ENCODE measurements around the gene HOXC5.

HOXC5 gene

DNA sequence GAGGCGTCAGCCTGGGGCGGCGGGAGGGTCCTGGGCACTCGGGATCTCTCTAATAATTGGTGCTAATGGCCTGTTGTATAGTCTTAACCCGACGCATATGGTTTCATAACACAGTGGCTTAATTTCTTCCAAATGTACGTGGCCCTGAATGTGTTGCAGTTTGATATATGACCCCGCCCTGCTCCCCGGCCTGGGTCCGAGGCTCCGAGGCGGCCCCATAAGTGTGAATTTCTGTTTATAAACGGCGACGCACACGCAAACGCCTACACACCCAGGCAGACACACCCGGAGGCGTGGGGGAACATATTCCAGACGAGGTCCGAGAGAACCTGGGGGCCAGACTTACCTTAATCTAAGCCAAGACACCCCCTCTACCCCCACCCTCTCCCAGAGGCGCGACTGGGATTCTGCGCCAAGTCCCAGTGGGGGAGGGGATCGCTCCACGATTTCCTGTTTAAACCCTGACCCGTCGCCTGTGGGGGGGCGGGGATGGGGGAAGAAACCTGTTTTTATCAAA lies 14.3 kb upstream of the HOXC5 start:
- Histone ChIP-seq H3K4me3 (ENCODE audit: low read length) (peak overlapping the region; percentile 51; the same call in 1 of the 2 replicates), H3K9me3 (ENCODE audit: insufficient read depth, low read depth, low read length) (no peaks in the 10 kb centered on the region; the same call in 1 of the 2 replicates), H3K36me3 (ENCODE audit: insufficient read depth, low read depth, low read length) (no peaks in the 10 kb centered on the region), H3K27me3 (ENCODE audit: insufficient read depth, low read length) (peaks cover 100% of the 10 kb centered on the region), H3K27ac (ENCODE audit: low read length) (no peak overlapping the region), H3K9ac (ENCODE audit: low read depth, low read length) (no peak overlapping the region), H3K4me1 (ENCODE audit: insufficient read depth, low read length) (peaks cover 3% of the 10 kb centered on the region; the same call in 1 of the 2 replicates)

- Histone ChIP-seq H3K9me3 (ENCODE audit: insufficient read depth, low read depth, low read length) (no peaks in the 10 kb centered on the region; the same call in 1 of the 2 replicates), H3K9ac (ENCODE audit: low read depth, low read length) (no peak overlapping the region), H3K4me3 (ENCODE audit: low read length) (no peak overlapping the region), H3K4me1 (ENCODE audit: insufficient read depth, low read length) (peaks cover 3% of the 10 kb centered on the region; the same call in 1 of the 2 replicates), H3K36me3 (ENCODE audit: insufficient read depth, low read depth, low read length) (no peaks in the 10 kb centered on the region), H3K27me3 (ENCODE audit: insufficient read depth, low read length) (peaks cover 100% of the 10 kb centered on the region), H3K27ac (ENCODE audit: low read length) (no peak overlapping the region)
Observed at GRCh38 chr12:54019091-54019811, 13.6 kb upstream of the HOXC5 start.

DNA sequence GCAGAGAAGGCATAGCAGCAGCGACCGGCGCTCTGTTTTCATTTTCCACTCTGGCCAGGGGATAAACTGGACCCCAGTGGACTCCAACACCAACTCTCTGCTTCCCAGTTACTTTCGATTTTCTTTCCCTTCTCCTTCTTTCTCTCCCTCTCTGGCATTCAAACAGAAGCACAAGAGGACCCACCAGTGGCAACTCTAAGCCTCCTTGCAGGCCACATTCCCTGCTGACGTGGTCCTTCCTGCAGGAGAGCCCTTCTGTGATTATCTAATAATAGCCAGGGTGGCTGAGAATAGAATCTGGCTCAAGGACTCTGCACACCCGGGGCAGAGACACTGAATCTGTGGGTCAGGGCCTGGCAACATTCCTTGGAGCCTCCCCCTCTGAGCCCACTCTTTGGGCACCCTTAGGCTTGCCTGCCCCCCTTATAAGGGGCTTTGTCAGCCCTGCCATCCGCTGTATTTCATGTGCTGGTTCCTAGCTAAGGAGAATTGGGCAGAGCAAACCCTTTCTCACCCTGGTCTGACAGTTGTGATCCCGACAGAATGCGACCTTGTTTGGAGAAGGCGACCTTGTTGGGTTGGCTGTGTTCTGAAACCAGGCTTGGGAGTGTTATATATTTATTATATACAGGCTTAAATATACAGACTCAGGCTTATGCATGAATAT lies 12.8 kb upstream of the HOXC5 start:
- H3K4me1 ChIP-seq (ENCODE audit: insufficient read depth, low read length): peaks cover 3% of the 10 kb centered on the region; the same call in 1 of the 2 replicates
- H3K27me3 ChIP-seq (ENCODE audit: insufficient read depth, low read length): peaks cover 100% of the 10 kb centered on the region
- H3K9ac ChIP-seq (ENCODE audit: low read depth, low read length): no peak overlapping the region
- no peak overlapping the region for H3K4me3 ChIP-seq (ENCODE audit: low read length)
- H3K9me3 ChIP-seq (ENCODE audit: insufficient read depth, low read depth, low read length): no peaks in the 10 kb centered on the region; the same call in 1 of the 2 replicates
- H3K27ac ChIP-seq (ENCODE audit: low read length): no peak overlapping the region
- H3K36me3 ChIP-seq (ENCODE audit: insufficient read depth, low read depth, low read length): no peaks in the 10 kb centered on the region

- Histone ChIP-seq H3K27ac (ENCODE audit: low read length) (no peak overlapping the region), H3K9ac (ENCODE audit: low read depth, low read length) (no peak overlapping the region), H3K4me3 (ENCODE audit: low read length) (no peak overlapping the region), H3K4me1 (ENCODE audit: insufficient read depth, low read length) (peaks cover 3% of the 10 kb centered on the region; the same call in 1 of the 2 replicates), H3K9me3 (ENCODE audit: insufficient read depth, low read depth, low read length) (no peaks in the 10 kb centered on the region; the same call in 1 of the 2 replicates), H3K36me3 (ENCODE audit: insufficient read depth, low read depth, low read length) (no peaks in the 10 kb centered on the region), H3K27me3 (ENCODE audit: insufficient read depth, low read length) (peaks cover 100% of the 10 kb centered on the region)
Observed at GRCh38 chr12:54020591-54021405, 12.1 kb upstream of the HOXC5 start.

- H3K9ac ChIP-seq (ENCODE audit: low read depth, low read length): no peak overlapping the region
- no peak overlapping the region for H3K4me3 ChIP-seq (ENCODE audit: low read length)
- no peaks in the 10 kb centered on the region for H3K36me3 ChIP-seq (ENCODE audit: insufficient read depth, low read depth, low read length)
- H3K9me3 ChIP-seq (ENCODE audit: insufficient read depth, low read depth, low read length): no peaks in the 10 kb centered on the region; the same call in 1 of the 2 replicates
- H3K27ac ChIP-seq (ENCODE audit: low read length): no peak overlapping the region
- peaks cover 3% of the 10 kb centered on the region; the same call in 1 of the 2 replicates for H3K4me1 ChIP-seq (ENCODE audit: insufficient read depth, low read length)
- peaks cover 100% of the 10 kb centered on the region for H3K27me3 ChIP-seq (ENCODE audit: insufficient read depth, low read length)
Observed at GRCh38 chr12:54021432-54022013, 11.3 kb upstream of the HOXC5 start.

DNA sequence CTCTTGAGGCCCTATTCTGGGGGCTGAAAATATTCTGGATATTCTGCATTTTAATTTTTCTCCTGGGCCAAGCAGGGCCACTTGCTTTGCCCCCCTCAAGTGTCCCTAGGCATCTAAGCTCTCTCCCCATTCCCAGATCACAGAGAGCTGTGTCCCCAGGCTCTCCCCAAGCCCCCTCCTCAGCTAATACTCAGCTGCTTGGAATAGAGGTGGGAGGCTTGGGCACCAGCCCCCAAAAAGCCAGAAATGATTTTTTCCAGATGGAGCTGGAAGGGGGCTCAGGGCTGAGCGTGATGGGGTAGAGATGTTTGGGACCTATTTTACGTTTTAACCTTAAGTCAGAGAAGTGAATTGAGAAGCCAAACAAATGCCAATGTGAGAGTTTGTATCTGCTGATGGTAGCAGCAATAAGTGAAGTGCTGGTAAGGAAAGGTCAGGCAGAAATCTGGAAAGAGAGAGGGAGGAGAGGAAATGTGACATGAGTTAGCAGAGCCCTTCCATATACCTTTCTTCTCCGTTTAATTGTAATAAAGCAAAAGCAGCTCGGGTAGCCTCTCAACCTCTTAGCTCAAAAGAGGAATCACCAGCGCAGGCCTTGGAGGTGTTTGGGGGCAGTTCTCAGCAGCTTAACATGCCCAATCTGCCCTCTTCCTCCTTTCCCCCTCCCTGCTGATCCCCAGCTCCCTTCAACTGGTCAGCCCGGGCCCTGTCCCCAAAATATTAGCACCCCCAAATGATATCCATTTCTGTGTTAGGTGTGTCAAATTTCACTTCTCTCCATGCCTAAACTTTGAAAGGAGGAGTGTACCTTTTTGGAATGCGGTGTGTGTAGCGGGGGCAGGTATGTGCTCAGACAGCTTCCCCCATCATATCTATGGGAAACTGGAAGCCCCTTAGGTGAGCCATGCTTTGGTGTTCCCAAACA lies 9.6 kb upstream of the HOXC5 start:
- H3K4me1 ChIP-seq (ENCODE audit: insufficient read depth, low read length): peaks cover 3% of the 10 kb centered on the region; the same call in 1 of the 2 replicates
- no peak overlapping the region for H3K27ac ChIP-seq (ENCODE audit: low read length)
- peaks cover 100% of the 10 kb centered on the region for H3K27me3 ChIP-seq (ENCODE audit: insufficient read depth, low read length)
- no peaks in the 10 kb centered on the region for H3K36me3 ChIP-seq (ENCODE audit: insufficient read depth, low read depth, low read length)
- no peak overlapping the region for H3K9ac ChIP-seq (ENCODE audit: low read depth, low read length)
- no peak overlapping the region for H3K4me3 ChIP-seq (ENCODE audit: low read length)
- H3K9me3 ChIP-seq (ENCODE audit: insufficient read depth, low read depth, low read length): no peaks in the 10 kb centered on the region; the same call in 1 of the 2 replicates

- Histone ChIP-seq H3K4me1 (ENCODE audit: insufficient read depth, low read length) (no peaks in the 10 kb centered on the region), H3K9ac (ENCODE audit: low read depth, low read length) (no peak overlapping the region), H3K27me3 (ENCODE audit: insufficient read depth, low read length) (peaks cover 100% of the 10 kb centered on the region), H3K36me3 (ENCODE audit: insufficient read depth, low read depth, low read length) (no peaks in the 10 kb centered on the region), H3K4me3 (ENCODE audit: low read length) (no peak overlapping the region), H3K27ac (ENCODE audit: low read length) (no peak overlapping the region), H3K9me3 (ENCODE audit: insufficient read depth, low read depth, low read length) (no peaks in the 10 kb centered on the region; the same call in 1 of the 2 replicates)
Observed at GRCh38 chr12:54024127-54024526, 8.7 kb upstream of the HOXC5 start.

DNA sequence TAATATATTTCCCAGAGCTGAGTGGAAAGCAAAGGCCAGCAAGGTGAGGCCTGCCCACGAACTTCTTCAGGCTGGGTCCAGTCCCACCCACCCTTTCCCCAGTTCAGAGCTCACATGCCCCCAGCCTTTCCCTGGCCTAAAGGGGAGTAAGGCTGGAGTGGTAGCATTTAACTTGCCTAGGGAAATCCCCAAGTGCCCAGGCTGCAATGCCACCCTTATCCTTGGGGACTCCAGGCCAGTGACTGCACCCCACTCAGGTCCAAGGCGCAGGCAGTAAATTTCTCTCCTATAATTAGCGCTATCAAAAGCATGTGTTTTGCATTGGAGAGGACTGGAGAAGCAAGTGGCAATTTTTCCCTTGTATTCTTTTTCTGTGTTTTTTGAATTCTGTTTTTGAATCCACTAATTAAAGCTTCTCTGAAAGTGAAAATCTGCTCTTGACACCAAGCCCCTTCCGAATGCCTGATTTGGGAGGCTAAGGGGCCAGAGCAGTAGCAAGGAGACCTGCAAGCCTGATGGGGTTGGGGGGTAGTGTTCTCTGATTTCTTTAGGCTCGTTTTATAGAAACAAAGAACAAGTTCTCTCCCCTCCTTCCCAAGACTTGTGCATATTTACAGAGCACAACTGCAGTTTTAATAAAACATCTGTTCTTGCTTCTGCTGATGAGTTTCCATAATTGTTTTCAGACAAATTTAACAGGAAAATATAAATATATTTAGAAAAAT lies 8.1 kb upstream of the HOXC5 start:
- H3K27ac ChIP-seq (ENCODE audit: low read length): no peak overlapping the region

GRCh38 chr12:54025499-54026405 lies 7.1 kb upstream of the HOXC5 start:
- Histone ChIP-seq H3K27ac (ENCODE audit: low read length) (no peak overlapping the region), H3K4me3 (ENCODE audit: low read length) (no peak overlapping the region), H3K4me1 (ENCODE audit: insufficient read depth, low read length) (no peaks in the 10 kb centered on the region), H3K9me3 (ENCODE audit: insufficient read depth, low read depth, low read length) (no peaks in the 10 kb centered on the region; the same call in 1 of the 2 replicates), H3K27me3 (ENCODE audit: insufficient read depth, low read length) (peaks cover 100% of the 10 kb centered on the region), H3K9ac (ENCODE audit: low read depth, low read length) (no peak overlapping the region), H3K36me3 (ENCODE audit: insufficient read depth, low read depth, low read length) (no peaks in the 10 kb centered on the region)

More for the DNA sequence above, 8.1 kb upstream of the HOXC5 start:
- Histone ChIP-seq H3K9ac (ENCODE audit: low read depth, low read length) (no peak overlapping the region), H3K9me3 (ENCODE audit: insufficient read depth, low read depth, low read length) (no peaks in the 10 kb centered on the region; the same call in 1 of the 2 replicates), H3K4me3 (ENCODE audit: low read length) (no peak overlapping the region), H3K4me1 (ENCODE audit: insufficient read depth, low read length) (no peaks in the 10 kb centered on the region), H3K36me3 (ENCODE audit: insufficient read depth, low read depth, low read length) (no peaks in the 10 kb centered on the region), H3K27me3 (ENCODE audit: insufficient read depth, low read length) (peaks cover 100% of the 10 kb centered on the region)
